Amygdala (tissue), 56 donors: Measurements from ENCODE around the gene ZNF205.
"Not testable (repeated sequence)": the region's sequence is repeated elsewhere in the genome, so short reads cannot be mapped to it uniquely, and the experiment has no call there.

Experiments used
- DNase-seq, 56 donors: peaks; one replicate each; lab custom pipeline; 2025; lab: John Stamatoyannopoulos, UW

The ZNF205 gene

DNA sequence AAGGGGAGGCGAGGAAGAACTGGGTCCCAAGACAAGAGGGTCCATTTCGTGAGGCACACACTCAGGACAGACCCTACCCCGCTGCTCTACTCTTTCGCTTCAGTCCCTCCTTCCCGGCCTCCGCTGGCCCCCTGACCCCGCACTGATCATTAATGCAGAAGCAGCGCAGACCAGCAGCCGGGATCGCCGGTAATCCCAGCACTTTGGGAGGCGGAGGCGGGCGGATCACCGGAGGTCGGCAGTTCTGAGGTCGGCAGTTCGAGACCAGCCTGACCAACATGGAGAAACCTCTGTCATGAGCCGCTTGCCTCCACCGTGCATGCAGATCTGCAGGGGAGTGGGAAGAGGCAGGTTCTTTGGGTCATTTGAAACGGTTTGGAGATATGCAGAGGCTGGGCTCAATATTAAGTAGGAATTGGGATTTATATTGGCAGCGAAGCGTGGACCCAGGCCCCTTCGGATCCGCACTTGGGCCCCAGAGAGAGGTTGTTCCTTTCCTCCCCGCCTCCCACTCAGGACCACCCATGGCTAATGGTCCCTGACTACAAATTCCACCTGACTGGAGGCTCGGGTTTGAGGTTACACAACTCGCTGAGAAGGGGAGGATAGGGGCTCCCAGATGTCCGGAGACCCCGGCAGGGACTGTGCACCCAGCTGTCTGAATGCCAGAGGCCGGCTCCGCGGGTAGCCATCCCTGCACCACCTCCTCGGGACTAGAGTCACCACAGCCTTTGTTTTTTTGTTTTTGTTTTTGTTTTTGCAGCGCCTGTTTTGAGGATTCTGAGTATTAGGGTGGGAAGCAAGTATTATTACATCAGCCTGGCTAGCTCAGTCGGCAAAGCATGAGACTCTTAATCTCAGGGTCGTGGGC lies 52.0 kb downstream of the ZNF205 start:
- no peak for DNase-seq

DNA sequence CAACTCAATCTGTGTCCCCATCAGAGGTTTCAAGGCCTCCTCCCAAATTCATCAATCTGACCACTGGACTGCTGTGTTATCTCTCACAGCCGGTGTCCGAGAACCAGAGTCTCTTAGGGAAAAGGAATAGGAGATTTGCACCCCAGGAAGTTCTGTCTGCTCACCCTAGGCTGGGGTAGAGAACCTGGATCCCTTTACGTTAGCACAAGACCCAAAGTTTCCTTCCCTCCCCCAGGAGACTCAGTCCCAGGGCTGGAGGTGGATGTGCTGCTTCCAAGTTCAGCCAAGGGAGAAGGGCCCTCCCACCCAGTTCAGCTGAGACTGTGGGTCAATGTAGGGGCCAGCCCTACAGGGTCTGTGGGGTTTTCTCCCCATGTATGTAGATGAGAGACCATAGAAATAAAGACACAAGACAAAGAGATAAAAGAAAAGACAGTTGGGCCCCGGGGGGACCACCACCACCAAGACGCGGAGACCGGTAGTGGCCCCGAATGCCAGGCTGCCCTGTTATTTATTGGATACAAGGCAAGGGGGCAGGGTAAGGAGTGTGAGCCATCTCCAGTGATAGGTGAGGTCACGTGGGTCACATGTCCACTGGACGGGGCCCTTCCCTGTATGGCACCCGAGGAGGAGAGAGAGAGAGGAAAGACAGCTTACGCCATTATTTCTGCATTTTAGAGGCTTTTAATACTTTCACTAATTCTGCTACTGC lies 52.9 kb downstream of the ZNF205 start:
- DNase-seq = no peak

DNA sequence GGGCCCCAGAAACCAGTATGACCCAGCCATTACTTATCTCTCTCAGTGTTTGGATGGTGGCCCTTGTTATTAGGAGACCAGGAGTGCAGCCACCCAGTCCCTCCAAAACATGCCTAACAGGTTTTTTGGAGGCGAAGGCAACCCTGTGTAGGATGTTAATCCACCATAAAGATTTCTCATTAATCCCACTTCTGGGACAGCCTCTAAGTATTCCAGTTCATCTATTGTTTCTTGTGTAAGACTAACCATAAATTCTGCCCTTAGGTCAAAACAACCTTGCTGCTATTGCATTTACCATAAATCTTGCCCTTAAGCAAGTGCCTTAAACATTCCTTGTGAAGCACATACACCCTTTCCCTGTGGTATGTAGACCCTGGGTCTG lies 54.1 kb downstream of the ZNF205 start:
- DNase-seq = no peak

DNA sequence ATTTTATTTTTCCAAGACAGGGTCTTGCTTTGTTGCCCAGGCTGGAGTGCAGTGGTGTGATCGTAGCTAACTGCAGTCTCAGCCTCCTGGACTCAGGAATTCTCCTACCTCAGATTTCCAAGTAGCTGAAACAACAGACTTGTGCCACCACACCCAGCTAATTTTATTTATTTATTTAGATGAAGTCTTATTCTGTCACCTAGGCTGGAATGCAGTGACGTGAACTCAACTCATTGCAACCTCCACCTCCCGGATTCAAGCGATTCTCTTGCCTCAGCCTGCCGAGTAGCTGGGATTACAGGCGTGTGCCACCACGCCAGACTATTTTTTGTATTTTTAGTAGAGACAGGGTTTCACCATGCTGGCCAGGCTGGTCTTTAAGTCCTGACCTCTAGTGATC lies 56.3 kb downstream of the ZNF205 start:
- DNase-seq = not testable (repeated sequence)
